Osteoblast (primary cell): Measurements from ENCODE around the gene RALA. TPM values are rescaled to one million over a fixed set of nuclear protein-coding genes. Genes with fewer than 3 reads are reported as not detected.

Experiments
- DNase-seq: peaks from one replicate; pipeline ENCODE4 v3.0.0; 2011; ENCODE audit warnings: low spot score, mixed read lengths; ENCODE audit not compliant: insufficient read length; ENCODE audit errors: missing footprints
- H2AFZ ChIP-seq: 2 replicates; pipeline ENCODE4 v1.6.0; 2011; ENCODE audit warnings: mild to moderate bottlenecking, low read length
- H3K27ac ChIP-seq: 2 replicates; pipeline ENCODE4 v1.5.1; 2011; ENCODE audit warnings: mild to moderate bottlenecking, low read depth, low read length, moderate library complexity
- H3K27me3 ChIP-seq: 2 replicates; pipeline ENCODE4 v1.6.0; 2012; ENCODE audit warnings: mild to moderate bottlenecking, control low read depth, inconsistent platforms, low read length, moderate library complexity; ENCODE audit not compliant: insufficient read depth
- H3K36me3 ChIP-seq: 2 replicates; pipeline ENCODE4 v1.5.1; 2011; ENCODE audit warnings: mild to moderate bottlenecking, low read length, control low read depth, moderate library complexity; ENCODE audit not compliant: insufficient read depth
- H3K4me1 ChIP-seq: 2 replicates; pipeline ENCODE4 v1.5.1; 2011; ENCODE audit warnings: mild to moderate bottlenecking, low read length, control low read depth, moderate library complexity; ENCODE audit not compliant: insufficient read depth
- H3K4me2 ChIP-seq: 2 replicates; pipeline ENCODE4 v1.6.0; 2011; ENCODE audit warnings: mild to moderate bottlenecking, low read length; ENCODE audit not compliant: insufficient read depth
- H3K4me3 ChIP-seq: fragments of 200-600 bp; sonication (generic); 3 replicates; pipeline ENCODE4 v1.5.1; 2012; ENCODE audit warnings: mild to moderate bottlenecking, low read length, inconsistent platforms; ENCODE audit not compliant: insufficient read depth
- H3K79me2 ChIP-seq: 2 replicates; pipeline ENCODE4 v1.6.0; 2012; ENCODE audit warnings: mild to moderate bottlenecking, low read length, control low read depth, inconsistent platforms; ENCODE audit not compliant: insufficient read depth
- H3K9me3 ChIP-seq: 2 replicates; pipeline ENCODE4 v1.5.1; 2011; ENCODE audit warnings: low read depth, low read length, control low read depth
- H4K20me1 ChIP-seq: 2 replicates; pipeline ENCODE4 v1.6.0; 2012; ENCODE audit warnings: mild to moderate bottlenecking, low read length, control low read depth; ENCODE audit not compliant: insufficient read depth
- CTCF ChIP-seq: IDR thresholded peaks from 2 replicates; pipeline ENCODE4 v1.5.1; 2011; ENCODE audit warnings: mild to moderate bottlenecking, low read depth, low read length, moderate library complexity; ENCODE audit errors: extremely low read depth
- total RNA-seq: library from RNA; depleted of rRNA; stranded (reverse); fragments of >200 nt; gene quantifications from 2 replicates; pipeline ENCODE4 v1.2.3, GENCODE V29; 2012

Gene RALA
- total RNA-seq, 1 donor: 38.4 TPM

GRCh38 chr7:39634478-39634805 is 11.1 kb downstream of the RALA start:
- DNase-seq: no peak
- H3K27ac ChIP-seq: no peak overlapping the region
- H3K79me2 ChIP-seq: peaks cover 99% of the 10 kb centered on the region
- peaks cover 28% of the 10 kb centered on the region for H3K36me3 ChIP-seq
- no peaks in the 10 kb centered on the region for H3K9me3 ChIP-seq
- peaks cover 3% of the 10 kb centered on the region for H3K4me1 ChIP-seq
- no peak overlapping the region for H3K4me3 ChIP-seq
- no peak for TF ChIP-seq CTCF
- no peaks in the 10 kb centered on the region for H3K27me3 ChIP-seq
- H2AFZ ChIP-seq: no peak overlapping the region
- peaks cover 47% of the 10 kb centered on the region for H4K20me1 ChIP-seq
- no peak overlapping the region for H3K4me2 ChIP-seq

GRCh38 chr7:39637400-39637799 is 14.0 kb downstream of the RALA start:
- TF ChIP-seq CTCF: no peak
- peaks cover 100% of the 10 kb centered on the region for H3K79me2 ChIP-seq
- DNase-seq: no peak
- H3K9me3 ChIP-seq: no peaks in the 10 kb centered on the region
- H3K27me3 ChIP-seq: no peaks in the 10 kb centered on the region
- H3K4me2 ChIP-seq: no peak overlapping the region
- H3K36me3 ChIP-seq: peaks cover 22% of the 10 kb centered on the region
- H3K4me1 ChIP-seq: peaks cover 3% of the 10 kb centered on the region
- H2AFZ ChIP-seq: no peak overlapping the region
- H3K27ac ChIP-seq: no peak overlapping the region
- peaks cover 50% of the 10 kb centered on the region for H4K20me1 ChIP-seq
- no peak overlapping the region for H3K4me3 ChIP-seq

- Histone ChIP-seq H3K27ac (no peak overlapping the region), H3K4me2 (no peak overlapping the region), H3K4me1 (peaks cover 3% of the 10 kb centered on the region), H2AFZ (no peak overlapping the region), H4K20me1 (peaks cover 52% of the 10 kb centered on the region), H3K79me2 (peaks cover 100% of the 10 kb centered on the region), H3K4me3 (no peak overlapping the region), H3K36me3 (peaks cover 17% of the 10 kb centered on the region), H3K27me3 (no peaks in the 10 kb centered on the region), H3K9me3 (no peaks in the 10 kb centered on the region)
- DNase-seq: no peak
- TF ChIP-seq CTCF: no peak
Measured at GRCh38 chr7:39637963-39638485, 14.7 kb downstream of the RALA start.

GRCh38 chr7:39642896-39643295 is 19.5 kb downstream of the RALA start:
- Histone ChIP-seq H3K4me1 (peaks cover 8% of the 10 kb centered on the region), H3K79me2 (peaks cover 98% of the 10 kb centered on the region), H3K4me3 (no peak overlapping the region), H3K9me3 (no peaks in the 10 kb centered on the region), H2AFZ (no peak overlapping the region), H4K20me1 (peaks cover 47% of the 10 kb centered on the region), H3K4me2 (no peak overlapping the region), H3K27ac (no peak overlapping the region), H3K27me3 (no peaks in the 10 kb centered on the region), H3K36me3 (peaks cover 2% of the 10 kb centered on the region)
- DNase-seq: no peak
- TF ChIP-seq CTCF: no peak
